Right forelimb (tissue), 1 donor: ENCODE data around the gene CBY1.

Experiments
- DNase-seq: peaks from one replicate; pipeline ENCODE4 v3.0.0-alpha.2; 2018

The CBY1 gene

DNA sequence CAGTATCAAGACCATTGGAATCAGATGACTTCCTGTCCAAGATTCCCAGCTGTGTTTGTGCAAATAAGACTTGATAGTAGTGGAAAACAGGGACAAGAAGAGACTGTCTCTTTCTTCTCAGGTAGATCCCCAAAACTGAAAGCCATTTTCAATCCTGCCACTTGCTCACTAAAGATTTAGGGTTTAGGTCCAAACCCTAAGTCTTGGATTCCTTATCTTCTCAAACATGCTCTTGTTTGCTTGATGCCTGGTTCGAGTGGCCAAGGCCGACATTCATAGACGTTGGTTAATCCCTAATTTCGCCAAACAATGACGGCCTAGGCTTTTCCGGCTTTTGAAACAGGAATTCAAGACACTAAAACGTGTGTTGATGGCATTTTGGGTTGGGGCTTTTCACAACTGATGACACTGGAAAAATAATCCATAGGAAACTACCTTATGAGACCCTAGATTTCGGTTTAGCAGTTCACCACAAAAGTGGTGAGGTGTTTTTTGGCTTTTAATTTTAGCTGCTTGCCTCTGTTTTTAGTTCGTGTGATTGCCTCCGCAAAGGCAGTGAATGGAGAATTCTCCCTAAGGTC, 48.3 kb downstream of the CBY1 start:
- no peak for DNase-seq

DNA sequence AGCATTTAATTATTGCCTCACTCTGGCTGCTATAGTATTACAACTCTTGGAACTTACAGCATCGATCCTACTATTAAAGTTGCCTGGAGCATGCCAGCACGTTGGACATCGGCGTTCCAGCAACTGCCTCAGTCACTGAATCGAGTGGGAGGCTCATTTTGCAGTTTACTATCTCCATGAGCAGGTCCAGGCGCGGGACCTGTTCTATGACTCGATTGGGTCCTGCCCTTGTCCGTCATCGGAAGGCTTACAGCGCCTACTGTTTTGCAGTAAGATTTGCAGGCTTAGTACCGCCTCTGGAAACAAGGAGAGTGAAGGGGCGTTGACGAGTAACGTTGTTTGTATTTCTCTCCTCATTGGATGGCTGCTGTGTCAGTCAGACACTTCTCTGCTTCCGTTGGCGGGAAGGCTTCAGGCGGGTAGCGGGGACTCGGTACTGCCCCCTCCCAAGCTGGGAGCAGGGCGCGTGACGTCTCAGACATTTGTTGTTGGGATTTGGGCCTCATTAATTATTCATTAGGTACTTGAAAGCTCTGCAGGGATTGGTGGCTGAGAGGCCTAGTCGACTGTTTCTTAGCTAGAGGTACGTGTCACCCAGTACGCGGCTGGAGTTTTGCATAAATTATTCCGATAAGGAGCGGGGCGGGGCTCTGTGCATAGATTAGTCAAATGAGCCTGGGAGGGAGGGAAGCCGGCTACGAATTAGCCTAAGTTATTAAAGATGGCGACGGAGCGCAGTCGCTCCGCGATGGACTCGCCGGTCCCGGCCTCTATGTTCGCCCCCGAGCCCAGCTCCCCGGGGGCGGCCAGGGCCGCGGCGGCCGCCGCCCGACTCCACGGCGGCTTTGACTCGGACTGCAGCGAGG, 49.0 kb downstream of the CBY1 start, which contains the start of gene GTPBP1:
GTPBP1 (plus strand) TSS at position 710 of the 866 bp plus-strand sequence; CDS start at position 722, 12 bp downstream.
- DNase-seq: peak; percentile 96

DNA sequence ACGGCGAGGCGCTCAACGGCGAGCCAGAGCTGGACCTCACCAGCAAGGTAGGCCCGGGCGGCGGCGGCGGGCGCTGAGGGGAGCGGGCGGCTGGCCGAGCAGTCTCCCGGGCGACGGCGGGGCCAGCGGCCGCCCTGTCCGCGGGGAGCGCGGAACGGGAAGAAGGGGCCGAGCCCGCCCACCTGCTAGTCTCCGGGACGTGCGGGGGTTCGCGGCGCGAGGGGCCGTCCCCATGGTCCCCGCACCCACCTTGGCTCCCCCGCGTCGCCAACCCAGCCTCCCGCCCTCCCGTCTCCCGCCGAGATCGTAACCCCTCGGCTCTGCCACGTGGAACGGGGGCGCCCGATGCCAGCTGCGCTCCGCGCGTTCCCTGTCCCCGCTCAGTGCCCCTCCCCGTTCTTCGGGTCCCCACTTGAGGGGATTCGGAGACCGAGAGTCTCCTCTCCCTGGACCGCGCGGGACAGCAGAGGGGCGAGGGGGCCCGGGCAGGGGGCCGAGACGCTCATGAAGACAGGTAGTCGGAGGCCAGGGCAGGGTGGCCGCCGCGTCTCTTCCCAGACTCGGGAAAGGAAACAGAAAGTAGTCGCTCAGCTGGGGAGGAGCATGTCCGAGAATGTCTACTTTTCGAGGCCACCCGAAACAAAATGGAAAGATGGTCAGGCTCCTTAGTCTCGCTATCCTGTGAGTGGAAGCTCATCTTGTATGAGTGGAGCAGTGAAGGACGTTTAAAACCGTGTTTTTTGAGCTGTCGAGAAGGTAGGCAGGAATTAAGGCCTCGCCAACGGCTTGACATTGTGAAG, 49.9 kb downstream of the CBY1 start:
- DNase-seq: peak; percentile 70

DNA sequence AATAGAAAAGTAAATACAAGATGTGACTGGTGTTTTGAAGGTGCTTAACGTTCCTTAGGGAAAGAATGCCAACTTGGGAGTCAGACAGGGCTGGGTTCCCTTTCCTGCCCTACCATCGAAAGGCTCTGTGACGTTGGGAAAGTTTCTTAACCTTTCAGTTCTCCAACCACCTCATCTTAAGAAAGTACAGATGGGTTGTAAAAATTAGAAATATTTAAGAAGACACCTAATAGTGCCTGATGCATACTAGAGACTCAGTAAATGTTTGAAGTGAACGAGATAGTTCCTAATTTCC, 50.4 kb downstream of the CBY1 start:
- DNase-seq: no peak

DNA sequence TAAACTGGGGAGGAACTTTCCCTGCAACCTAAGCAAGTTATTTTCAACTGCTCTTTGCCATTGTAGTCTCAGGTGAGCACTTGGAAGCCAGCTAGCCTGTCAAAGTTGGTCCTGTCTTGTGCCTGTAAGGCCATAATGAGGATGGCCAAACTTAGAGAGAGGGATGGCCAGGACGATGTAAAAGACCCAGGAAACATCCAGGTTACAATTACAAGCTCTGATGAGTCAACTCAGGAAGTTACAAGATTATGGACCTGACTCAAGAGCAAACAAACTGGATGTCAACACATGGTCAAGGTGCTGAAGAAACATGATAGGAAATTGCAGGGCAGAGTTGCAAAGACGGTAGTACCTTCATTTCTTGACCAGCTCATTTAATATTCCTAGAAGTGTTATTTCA, 50.9 kb downstream of the CBY1 start:
- DNase-seq: no peak

DNA sequence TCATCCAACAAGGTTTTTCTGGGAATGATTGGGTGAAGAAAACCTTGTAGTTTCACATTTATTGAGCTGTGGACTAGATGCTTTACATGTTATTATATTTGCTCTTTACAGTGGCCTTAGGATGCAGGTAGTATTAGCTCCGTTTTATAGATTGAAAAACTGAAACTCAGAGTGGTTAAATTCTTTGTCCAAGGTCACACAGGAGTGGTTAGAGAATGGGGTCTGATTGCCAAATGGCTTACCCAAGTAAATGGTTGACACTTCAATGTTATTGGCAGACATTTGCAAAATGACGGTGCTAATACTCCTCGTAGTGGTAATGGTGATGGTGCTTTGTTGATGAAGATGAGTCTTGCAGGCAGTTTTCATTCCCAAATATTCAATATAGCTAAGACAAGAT, 51.5 kb downstream of the CBY1 start:
- DNase-seq: no peak

DNA sequence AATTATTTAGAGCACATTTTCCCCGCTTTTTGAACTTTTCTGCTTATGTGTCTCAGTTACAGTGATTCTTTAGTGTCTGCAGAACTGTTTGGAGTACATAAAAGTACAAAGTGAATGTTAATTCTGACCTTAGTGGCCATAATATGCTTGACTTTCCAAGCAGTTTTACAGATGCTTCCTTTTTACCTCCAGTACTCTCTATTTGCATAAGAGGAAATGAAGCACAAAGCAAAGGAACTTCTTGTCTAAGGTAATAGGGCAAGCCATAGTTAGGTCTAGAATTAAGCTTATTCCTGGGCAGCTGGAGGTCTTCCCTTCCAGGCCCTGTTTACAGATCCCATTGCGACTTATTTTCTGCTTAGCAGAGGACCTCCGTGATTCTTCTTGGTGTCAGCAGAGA, 52.9 kb downstream of the CBY1 start:
- no peak for DNase-seq

DNA sequence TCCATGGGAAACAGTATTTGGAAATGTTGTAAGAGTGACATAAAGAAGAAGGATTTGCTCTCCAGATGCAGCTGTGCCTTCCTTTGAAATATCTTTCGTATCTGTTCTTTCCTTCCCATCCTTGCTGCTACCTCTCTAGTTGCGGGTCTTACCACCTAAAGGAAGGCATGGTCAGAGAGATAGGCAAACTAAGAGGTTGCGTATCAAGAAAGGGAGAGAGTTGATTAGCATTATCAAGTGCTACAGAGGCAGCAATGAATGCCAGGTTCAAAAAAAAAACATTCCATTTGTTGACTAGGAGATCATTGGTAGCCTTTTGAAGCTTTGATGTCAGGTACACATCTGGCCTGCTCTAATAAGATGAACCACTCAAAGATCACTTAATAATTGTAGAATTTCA, 53.9 kb downstream of the CBY1 start:
- DNase-seq: no peak

DNA sequence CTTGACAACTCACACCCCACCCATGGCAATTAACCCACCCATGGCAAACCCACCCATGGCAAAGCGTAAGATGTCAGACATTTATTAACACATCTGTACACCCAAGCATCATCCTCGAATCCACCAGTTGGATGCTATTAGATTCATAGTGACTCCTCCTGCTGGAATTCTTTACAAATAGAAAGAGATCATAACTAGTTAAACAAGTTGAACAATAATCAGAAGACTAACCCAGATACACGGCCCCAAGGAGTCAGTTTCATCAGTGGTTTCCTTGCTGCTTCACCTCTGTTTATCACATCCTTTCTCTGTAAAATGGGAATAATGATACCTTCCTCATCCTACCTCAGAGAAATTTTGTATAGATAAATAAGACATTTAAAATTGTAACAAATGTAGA, 54.4 kb downstream of the CBY1 start:
- DNase-seq: no peak

DNA sequence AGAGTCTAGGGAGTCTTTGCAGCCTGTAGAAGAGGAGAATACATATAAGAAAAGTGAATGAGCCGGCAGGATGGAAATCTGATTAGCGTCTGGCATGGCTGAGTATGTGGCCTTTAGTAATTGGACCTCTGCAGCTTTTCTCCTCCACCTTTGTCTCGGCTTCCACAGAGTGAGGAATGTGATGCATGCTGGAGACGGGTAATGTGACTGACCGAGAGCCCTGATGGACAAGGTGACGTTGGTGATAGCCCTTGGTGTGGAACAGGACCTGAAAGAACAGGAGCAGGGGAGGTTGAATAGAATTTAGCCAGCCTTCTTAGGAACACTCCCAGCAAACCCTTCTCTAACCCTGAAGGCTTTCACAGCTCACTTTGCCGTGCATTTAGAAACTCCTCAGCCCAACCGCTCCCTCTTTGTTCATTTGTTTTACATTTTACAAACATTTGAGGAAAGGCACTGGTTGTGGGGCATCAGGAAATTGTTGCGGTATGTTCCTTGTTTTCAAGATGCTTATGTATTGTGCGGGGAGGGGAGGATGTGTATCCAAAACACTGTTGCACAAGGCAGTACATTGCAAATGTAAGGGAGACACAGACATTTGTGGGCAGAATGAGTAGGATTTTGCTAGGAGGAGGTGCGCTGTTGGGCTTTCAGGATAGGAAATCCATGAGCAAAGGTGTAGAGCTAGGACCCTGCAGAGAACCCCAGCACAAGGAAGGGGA, 56.2 kb downstream of the CBY1 start:
- no peak for DNase-seq

DNA sequence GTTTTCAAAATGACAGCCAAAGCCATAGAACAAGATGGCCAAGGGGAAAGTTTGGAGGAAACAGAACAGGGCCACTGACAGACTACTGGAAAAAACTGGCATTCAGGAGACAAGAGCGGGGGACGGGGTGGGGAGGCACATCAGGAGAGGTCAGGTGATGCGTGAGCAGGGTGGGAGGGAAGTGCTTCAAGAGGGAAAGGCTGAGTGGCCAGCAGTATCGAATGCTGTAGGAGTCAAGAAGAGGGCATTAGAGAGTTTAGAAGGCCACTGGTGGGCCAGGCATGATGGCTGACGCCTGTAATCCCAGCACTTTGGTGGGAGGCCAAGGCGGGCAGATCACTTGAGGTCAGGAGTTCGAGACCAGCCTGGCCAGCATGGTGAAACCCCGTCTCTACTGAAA, 57.5 kb downstream of the CBY1 start:
- no peak for DNase-seq

DNA sequence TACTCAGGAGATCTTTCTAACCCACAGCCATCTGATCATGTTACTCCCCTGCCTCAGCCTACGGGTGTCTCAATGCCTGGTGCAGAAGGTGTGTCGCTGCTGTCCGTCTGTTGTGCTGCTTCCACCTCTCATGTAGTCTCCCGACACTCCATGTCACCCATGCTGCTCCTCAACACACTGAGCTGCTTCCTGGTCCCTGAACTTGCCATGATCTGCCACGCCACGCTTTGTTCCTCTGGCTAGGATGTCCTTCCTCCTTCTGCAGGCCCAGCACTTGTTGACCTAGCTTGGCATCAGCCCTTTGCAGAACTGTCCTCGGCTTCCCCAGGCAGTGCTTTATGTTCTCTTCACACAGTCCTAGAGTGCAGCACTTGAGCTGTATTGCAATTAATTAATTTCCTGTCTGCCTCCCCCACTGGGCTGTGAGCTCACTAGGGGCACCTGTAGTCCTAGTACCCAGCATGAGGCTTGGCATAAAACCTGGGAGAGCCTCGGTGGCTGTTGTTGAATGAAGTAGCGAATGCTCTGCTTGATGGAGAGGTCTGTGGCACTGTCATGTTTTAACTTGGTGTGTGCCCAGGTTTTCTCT, 58.8 kb downstream of the CBY1 start:
- no peak for DNase-seq

DNA sequence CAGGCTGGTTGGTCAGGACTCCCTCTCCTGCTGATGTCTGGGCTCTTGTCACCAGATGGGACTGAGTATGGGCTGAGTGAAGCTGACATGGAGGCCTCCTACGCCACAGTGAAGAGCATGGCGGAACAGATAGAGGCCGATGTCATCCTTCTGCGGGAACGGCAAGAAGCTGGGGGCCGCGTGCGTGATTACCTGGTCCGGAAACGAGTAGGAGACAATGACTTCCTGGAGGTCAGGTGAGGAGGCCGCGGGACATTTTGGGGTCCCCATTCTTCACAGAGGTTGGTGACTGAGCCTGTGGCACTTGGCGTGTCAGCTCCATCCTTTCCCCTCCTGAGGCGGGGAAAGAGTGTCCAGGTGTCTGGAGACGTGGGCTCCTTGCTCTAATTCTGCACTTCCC, 59.4 kb downstream of the CBY1 start:
- no peak for DNase-seq

DNA sequence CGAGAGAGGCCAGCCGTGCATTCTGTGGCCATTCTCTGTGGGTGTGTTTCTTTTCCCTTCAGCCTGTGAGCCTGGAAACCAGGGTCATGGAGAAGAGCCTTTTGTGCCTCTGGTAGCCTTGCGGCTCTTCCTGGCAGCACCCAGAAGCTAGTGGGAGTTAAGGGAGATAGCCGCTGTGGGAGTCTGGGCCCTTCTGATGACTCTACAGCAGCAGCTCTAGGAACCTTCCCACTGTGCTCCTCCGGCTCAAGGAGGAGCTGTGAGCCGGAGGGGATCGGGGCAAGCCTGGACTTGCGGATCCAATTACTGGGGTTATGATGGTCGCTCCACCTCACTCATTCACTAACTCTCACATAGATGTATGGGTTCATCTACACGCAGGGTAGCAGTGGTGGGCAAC, 59.8 kb downstream of the CBY1 start:
- DNase-seq: no peak

DNA sequence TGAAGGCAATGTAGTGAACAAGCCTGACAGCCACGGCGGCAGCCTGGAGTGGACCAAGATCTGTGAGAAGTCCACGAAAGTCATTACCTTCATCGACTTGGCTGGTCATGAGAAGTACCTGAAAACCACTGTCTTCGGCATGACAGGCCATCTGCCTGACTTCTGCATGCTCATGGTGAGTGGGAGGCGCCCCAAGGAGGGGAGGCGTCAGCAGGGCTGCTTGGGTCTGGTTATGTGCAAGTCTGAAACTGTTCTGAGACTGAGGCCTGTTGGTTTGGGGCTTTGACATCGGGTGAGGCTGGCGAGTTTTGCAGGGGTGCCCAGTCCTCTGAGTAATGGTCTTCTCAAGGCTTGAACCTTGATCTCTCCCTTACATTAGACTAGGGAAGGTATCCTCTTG, 60.4 kb downstream of the CBY1 start:
- DNase-seq: no peak

DNA sequence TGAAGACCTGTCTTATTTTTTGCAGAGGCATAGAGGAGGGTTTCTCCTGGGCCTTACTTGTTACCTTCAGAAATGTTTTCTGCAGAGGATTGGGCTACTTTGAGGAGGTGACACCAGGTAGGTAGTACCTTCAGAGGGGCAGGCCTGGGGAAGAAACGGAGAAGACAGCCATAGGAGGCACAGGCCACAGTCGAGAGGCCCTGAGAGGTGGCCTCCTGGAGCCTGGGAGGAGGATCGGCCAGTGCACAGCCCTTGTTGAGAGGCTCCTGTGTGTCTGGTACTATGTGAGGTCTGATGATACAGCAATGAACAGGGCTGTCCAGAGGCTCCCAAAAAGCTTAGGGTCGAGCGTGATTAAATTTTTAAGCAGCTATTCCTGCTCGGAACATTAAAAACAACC, 60.8 kb downstream of the CBY1 start:
- DNase-seq: no peak

DNA sequence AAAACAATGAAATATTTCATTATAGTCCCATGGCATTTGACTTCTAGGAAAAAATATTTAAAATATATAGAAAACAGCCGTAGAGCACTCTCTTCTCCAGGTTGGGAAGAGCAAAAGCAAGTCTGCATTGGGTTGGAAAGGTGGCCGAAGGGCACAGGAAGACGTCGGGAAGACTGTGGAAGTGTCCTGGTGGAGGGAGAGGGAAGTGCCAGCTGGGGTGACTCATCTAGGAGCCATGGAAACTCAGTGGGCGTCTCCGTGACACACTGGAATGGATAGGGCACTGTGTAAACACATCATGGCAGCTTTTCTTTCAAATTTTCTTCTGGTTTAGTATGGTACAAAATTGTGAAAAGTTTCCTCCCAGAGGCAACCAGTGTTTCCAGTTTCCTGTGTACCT, 62.0 kb downstream of the CBY1 start:
- no peak for DNase-seq

DNA sequence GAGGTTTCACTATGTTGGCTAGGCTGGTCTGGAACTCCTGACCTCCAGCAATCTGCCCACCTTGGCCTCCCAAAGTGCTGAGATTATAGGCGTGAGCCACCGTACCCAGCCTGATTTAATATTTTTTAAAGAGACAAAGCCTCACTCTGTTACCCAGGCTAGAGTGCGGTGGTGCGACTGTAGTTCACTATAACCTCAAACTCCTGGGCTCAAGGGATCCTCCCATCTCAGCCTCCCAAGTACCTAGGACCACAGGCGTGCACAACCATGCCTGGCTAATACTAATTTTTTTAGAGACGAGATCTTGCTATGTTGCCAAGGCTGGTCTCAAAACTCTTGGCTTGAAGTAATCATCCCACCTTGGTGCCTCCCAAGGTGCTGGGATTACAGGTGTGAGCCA, 62.8 kb downstream of the CBY1 start:
- DNase-seq: no peak

DNA sequence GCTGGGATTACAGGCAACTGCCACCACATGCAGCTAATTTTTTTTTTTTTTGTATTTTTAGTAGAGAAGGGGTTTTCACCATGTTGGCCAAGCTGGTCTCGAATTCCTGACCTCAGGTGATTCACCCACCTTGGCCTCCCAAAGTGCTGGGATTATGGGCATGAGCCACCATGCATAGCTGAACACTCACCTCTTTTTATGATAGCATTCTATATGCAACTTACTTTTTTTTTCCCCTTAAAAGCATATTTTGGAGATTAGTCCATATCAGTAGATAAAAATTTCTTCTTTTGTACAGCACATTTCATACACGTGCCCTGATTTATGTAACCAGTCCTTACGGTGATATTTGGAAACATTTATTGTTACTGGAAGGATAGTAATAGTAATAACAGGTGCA, 63.9 kb downstream of the CBY1 start:
- DNase-seq: no peak

DNA sequence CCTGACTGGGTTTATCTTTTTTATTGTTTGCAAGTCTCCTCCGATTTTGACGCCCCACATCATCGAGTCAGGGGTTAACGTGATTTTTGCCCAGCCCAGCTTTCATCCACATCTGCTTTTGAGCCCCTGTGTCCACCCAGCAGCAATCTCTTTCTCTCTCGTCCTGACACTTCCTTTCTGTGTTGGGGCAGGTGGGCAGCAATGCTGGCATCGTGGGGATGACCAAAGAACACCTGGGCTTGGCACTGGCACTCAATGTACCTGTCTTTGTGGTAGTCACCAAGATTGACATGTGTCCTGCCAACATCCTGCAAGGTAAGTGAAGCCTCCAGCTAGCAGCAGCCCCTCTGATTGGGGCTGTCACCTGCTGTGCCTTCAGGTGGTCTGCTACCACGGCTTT, 65.1 kb downstream of the CBY1 start:
- DNase-seq: no peak
